Kidney (tissue), 14 donors: ENCODE measurements around the gene ZSWIM6. TPM values are rescaled to one million over a fixed set of nuclear protein-coding genes. Genes with fewer than 3 reads are reported as not detected.

ENCODE experiments used
- DNase-seq, 5 donors: peaks; one replicate each; pipeline ENCODE4 v3.0.0-alpha.2; 2013 to 2020
- FAIRE-seq: peaks from 2 replicates; lab custom pipeline; 2012; peaks lifted over from hg19 to GRCh38; lab: Jason Lieb, UNC
- H3K27ac ChIP-seq, 2 donors: one replicate each; pipeline ENCODE4 v1.7.0; 2013; ENCODE audit warnings: low read depth in 2 of 2, low read length in 2 of 2, inconsistent platforms in 1 of 2
- H3K27me3 ChIP-seq: one replicate; pipeline ENCODE4 v1.7.1; 2013; ENCODE audit warnings: low read length, inconsistent platforms; ENCODE audit not compliant: control insufficient read depth, insufficient read depth
- H3K36me3 ChIP-seq, 3 donors: one replicate each; pipeline versions ENCODE4 v1.7.0 to v1.7.1; 2013; ENCODE audit warnings: low read length in 3 of 3, control low read depth in 1 of 3, inconsistent platforms in 1 of 3; ENCODE audit not compliant: insufficient read depth in 3 of 3, control insufficient read depth in 2 of 3
- H3K4me1 ChIP-seq, 3 donors: one replicate each; pipeline versions ENCODE4 v1.7.0 to v1.7.1; 2013; ENCODE audit warnings: low read length in 3 of 3, inconsistent platforms in 1 of 3, low read depth in 1 of 3; ENCODE audit not compliant: control insufficient read depth in 2 of 3, insufficient read depth in 2 of 3
- H3K4me3 ChIP-seq, 3 donors: one replicate each; pipeline versions ENCODE4 v1.7.0 to v1.8.1; 2013; ENCODE audit warnings: low read length in 3 of 3, control low read depth in 1 of 3, inconsistent platforms in 1 of 3
- H3K9ac ChIP-seq, 3 donors: one replicate each; pipeline versions ENCODE4 v1.7.0 to v1.7.1; 2013; ENCODE audit warnings: low read length in 3 of 3, control low read depth in 1 of 3, inconsistent platforms in 1 of 3
- H3K9me3 ChIP-seq, 3 donors: one replicate each; pipeline versions ENCODE4 v1.7.0 to v1.7.1; 2013; ENCODE audit warnings: low read length in 3 of 3, control low read depth in 1 of 3, inconsistent platforms in 1 of 3; ENCODE audit not compliant: control insufficient read depth in 2 of 3, insufficient read depth in 1 of 3
- CTCF ChIP-seq: IDR thresholded peaks from 3 replicates; pipeline ENCODE4 v1.5.1; 2012; ENCODE audit warnings: mild to moderate bottlenecking, moderate library complexity, borderline replicate concordance; ENCODE audit not compliant: insufficient read depth; ENCODE audit errors: extremely low read depth
- intact Hi-C: fragments of 100-400 bp; cut with DNase I; formaldehyde crosslinking; loops from one replicate; pipeline ENCODE4 v1.11.1; 2022
- polyA plus RNA-seq: library from polyadenylated mRNA; stranded (reverse); fragments of 350-450 nt; fragmentation: Illumina TruSeq; extraction: RNeasy Lipid Tissue Mini Kit (QIAGEN cat#74804); gene quantifications from one replicate; pipeline ENCODE4 v1.2.3, GENCODE V29; 2014; ENCODE audit warnings: low read depth, low replicate concordance; ENCODE audit not compliant: insufficient read depth
- total RNA-seq: library from RNA; stranded (reverse); fragmentation: NEBNext Ultra II Directional; extraction: Animal tissue kit (Norgen Biotek cat#: 25700); gene quantifications from one replicate; pipeline ENCODE4 v1.2.1, GENCODE V29; 2021
- donor health status: control.
- donor health status: control.
- donor health status: control.
- donor health status: control.
- donor health status: control.
- donor health status: DM: yes; HTN: yes; CAD: no.
- donor health status: Normal renal cell carcinoma (clear cell type).

The ZSWIM6 gene
- total and polyA plus RNA-seq, 2 donors from 2014 or later, result 2.9 to 20.3 TPM

GRCh38 chr5:61371474-61371873 is 39.4 kb downstream of the ZSWIM6 start:
- H3K4me3 ChIP-seq, result no peak overlapping the region
- intact Hi-C loops, result no loop called here
- no peaks in the 10 kb centered on the region for H3K4me1 ChIP-seq
- no peaks in the 10 kb centered on the region for H3K36me3 ChIP-seq
- DNase-seq (no peak), FAIRE-seq (no peak)
- no peaks in the 10 kb centered on the region for H3K9me3 ChIP-seq
- H3K27me3 ChIP-seq, result no peaks in the 10 kb centered on the region
- H3K9ac ChIP-seq, result no peak overlapping the region
- H3K27ac ChIP-seq, result no peak overlapping the region
- no peak for TF ChIP-seq CTCF

GRCh38 chr5:61379677-61380076 is 47.6 kb downstream of the ZSWIM6 start:
- FAIRE-seq (no peak), DNase-seq (no peak)
- no peak overlapping the region for H3K27ac ChIP-seq
- H3K4me3 ChIP-seq, result no peak overlapping the region
- intact Hi-C loops, result no loop called here
- no peaks in the 10 kb centered on the region for H3K36me3 ChIP-seq
- no peak for TF ChIP-seq CTCF
- H3K9ac ChIP-seq, result no peak overlapping the region
- no peaks in the 10 kb centered on the region for H3K27me3 ChIP-seq
- H3K9me3 ChIP-seq, result no peaks in the 10 kb centered on the region
- no peaks in the 10 kb centered on the region for H3K4me1 ChIP-seq

GRCh38 chr5:61381968-61382367 is 49.9 kb downstream of the ZSWIM6 start:
- no peak for FAIRE-seq
- Histone ChIP-seq H3K27me3 (no peaks in the 10 kb centered on the region), H3K4me1 (no peaks in the 10 kb centered on the region), H3K9me3 (no peaks in the 10 kb centered on the region), H3K9ac (no peak overlapping the region), H3K27ac (no peak overlapping the region), H3K36me3 (no peaks in the 10 kb centered on the region), H3K4me3 (no peak overlapping the region)
- intact Hi-C loops, result no loop called here
- no peak for DNase-seq
- no peak for TF ChIP-seq CTCF

GRCh38 chr5:61385627-61386026 is 53.6 kb downstream of the ZSWIM6 start:
- DNase-seq (no peak), FAIRE-seq (no peak)
- no peaks in the 10 kb centered on the region for H3K36me3 ChIP-seq
- no peak for TF ChIP-seq CTCF
- no peaks in the 10 kb centered on the region for H3K4me1 ChIP-seq
- no peak overlapping the region for H3K27ac ChIP-seq
- H3K4me3 ChIP-seq, result no peak overlapping the region
- no peak overlapping the region for H3K9ac ChIP-seq
- no peaks in the 10 kb centered on the region for H3K27me3 ChIP-seq
- intact Hi-C loops, result no loop called here
- no peaks in the 10 kb centered on the region for H3K9me3 ChIP-seq
